ENCODE results near the gene CACNA1C.

CACNA1C gene

GRCh38 chr12:2402073-2402579, 349.3 kb downstream of the CACNA1C start:
- no peak overlapping the region; the same call in 1 of the 2 replicates for H3K27ac ChIP-seq
- no peak for TF ChIP-seq CTCF (conservative IDR thresholded peaks at IDR 0.05)

- no peak overlapping the region for H3K27ac ChIP-seq
- TF ChIP-seq CTCF (conservative IDR thresholded peaks at IDR 0.05) = no peak
Observed at GRCh38 chr12:2403221-2403976, 350.6 kb downstream of the CACNA1C start.

GRCh38 chr12:2405039-2405438, 352.3 kb downstream of the CACNA1C start:
- no peak for TF ChIP-seq CTCF (conservative IDR thresholded peaks at IDR 0.05)

DNA sequence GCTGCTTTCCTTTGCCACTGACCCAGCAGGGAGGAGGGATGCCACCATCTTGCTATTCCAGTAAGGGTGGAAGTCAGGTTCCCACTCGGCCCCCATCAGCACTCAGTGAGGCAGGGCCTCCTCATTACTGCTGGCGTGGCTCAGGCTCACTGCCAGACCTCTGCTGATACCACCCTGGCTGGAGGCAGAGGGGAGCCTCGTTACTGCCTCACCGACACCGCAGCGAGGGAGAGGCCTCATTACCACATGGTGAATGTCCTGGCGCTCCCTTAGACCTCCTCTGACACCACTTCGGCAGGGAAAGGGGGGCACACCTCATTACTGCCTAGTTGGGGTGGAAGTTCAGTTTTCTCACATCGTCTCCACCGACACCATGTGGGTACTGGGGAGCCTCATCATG, 354.1 kb downstream of the CACNA1C start:
- no peak overlapping the region for H3K27ac ChIP-seq
- no peak for TF ChIP-seq CTCF (conservative IDR thresholded peaks at IDR 0.05)

More at GRCh38 chr12:2405039-2405438, 352.3 kb downstream of the CACNA1C start:
- no peak overlapping the region for H3K27ac ChIP-seq

GRCh38 chr12:2408262-2408661, 355.5 kb downstream of the CACNA1C start:
- TF ChIP-seq CTCF (conservative IDR thresholded peaks at IDR 0.05) = no peak
- H3K27ac ChIP-seq = no peak overlapping the region

DNA sequence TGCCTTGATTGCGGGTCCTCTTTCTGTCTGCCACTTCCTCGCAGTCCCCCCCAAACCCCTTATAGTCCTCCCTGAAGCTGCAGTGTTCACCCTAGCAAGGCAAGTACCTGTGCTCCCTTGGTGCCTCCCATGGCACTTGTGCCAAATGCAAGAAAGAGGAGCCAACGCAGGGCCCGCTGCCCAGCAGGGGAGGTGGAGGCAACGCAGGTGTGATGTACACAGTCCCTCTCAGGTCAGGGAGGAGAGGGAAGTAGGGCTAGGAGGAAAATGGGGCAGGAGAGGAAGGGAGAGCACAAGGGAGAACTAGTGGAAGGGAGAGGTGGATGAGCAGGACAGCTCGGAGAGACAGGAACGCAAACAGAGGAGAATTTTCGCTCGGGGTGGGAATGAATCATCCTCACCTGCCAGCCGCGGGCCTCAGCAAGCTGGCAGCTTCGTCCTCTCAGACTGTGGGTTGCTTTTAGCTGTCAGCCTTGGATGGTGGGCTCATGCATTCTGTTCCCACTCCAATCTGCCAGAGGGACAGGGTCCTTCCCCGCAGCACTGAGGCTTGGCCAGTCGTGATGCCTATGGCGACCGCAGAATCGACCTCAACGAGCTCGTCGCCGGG, 357.0 kb downstream of the CACNA1C start:
- no peak for TF ChIP-seq CTCF (conservative IDR thresholded peaks at IDR 0.05)
- H3K27ac ChIP-seq = no peak overlapping the region

GRCh38 chr12:2410496-2410895, 357.7 kb downstream of the CACNA1C start:
- H3K27ac ChIP-seq = no peak overlapping the region
- TF ChIP-seq CTCF (conservative IDR thresholded peaks at IDR 0.05) = no peak
